BJ (cell line): Measurements from ENCODE around the gene WWOX. TPM values are rescaled to one million over a fixed set of nuclear protein-coding genes. Genes with fewer than 3 reads are reported as not detected.

Experiments used
- CTCF ChIA-PET: fragments of 350-600 bp; formaldehyde crosslinking; extraction: SDS; loops from one replicate; lab custom pipeline; 2021; ENCODE audit warnings: antibody characterized with exemption, inconsistent platforms; lab: Yijun Ruan, JAX
- POLR2A ChIA-PET: fragments of 300-600 bp; sonication (Branson Sonifier 250); formaldehyde crosslinking; extraction: SDS; loops from one replicate; lab custom pipeline; 2021; ENCODE audit warnings: antibody characterized with exemption; lab: Charles Lee
- DNase-seq: peaks from one replicate; pipeline ENCODE4 v3.0.0-alpha.2; 2011; ENCODE audit warnings: low read depth
- H3K27me3 ChIP-seq: 2 replicates; pipeline ENCODE4 v1.6.0; 2011; ENCODE audit warnings: low read length; ENCODE audit not compliant: control insufficient read depth, insufficient read depth
- H3K36me3 ChIP-seq: 2 replicates; pipeline ENCODE4 v1.5.1; 2011; ENCODE audit warnings: low read length; ENCODE audit not compliant: control insufficient read depth, insufficient read depth
- H3K4me3 ChIP-seq: 2 replicates; pipeline ENCODE4 v1.5.1; 2011; ENCODE audit warnings: low read depth, mild to moderate bottlenecking, control low read depth, low read length
- CTCF ChIP-seq: IDR thresholded peaks from 2 replicates; pipeline ENCODE4 v1.5.1; 2011; ENCODE audit warnings: low read depth, mild to moderate bottlenecking, control low read depth, inconsistent platforms, low read length, moderate library complexity; ENCODE audit not compliant: insufficient read depth
- polyA plus RNA-seq: library from polyadenylated mRNA; depleted of rRNA; stranded (reverse); fragments of >200 nt; gene quantifications from 2 replicates; pipeline ENCODE4 v1.2.3, GENCODE V29; 2011

Gene WWOX
- polyA plus RNA-seq, 1 experiment, result 3.1 TPM

- CTCF ChIA-PET, result no interaction called here
- no peak for DNase-seq
- Histone ChIP-seq H3K36me3 (no peaks in the 10 kb centered on the region), H3K27me3 (no peaks in the 10 kb centered on the region), H3K4me3 (no peak overlapping the region)
- no peak for TF ChIP-seq CTCF
- POLR2A ChIA-PET, result no interaction called here
Observed at GRCh38 chr16:78562111-78562510, 462.7 kb downstream of the WWOX start.

GRCh38 chr16:78562650-78563049, 463.2 kb downstream of the WWOX start:
- ChIA-PET CTCF (interaction anchor here (0.6 kb wide), 1 partner anchor 1040 kb away, joined by 4 read pairs; no protein-coding TSS in a partner anchor), POLR2A (no interaction called here)
- H3K4me3 ChIP-seq, result no peak overlapping the region
- no peaks in the 10 kb centered on the region for H3K36me3 ChIP-seq
- DNase-seq, result no peak
- TF ChIP-seq CTCF, result no peak
- H3K27me3 ChIP-seq, result no peaks in the 10 kb centered on the region

GRCh38 chr16:78563905-78564304, 464.5 kb downstream of the WWOX start:
- no peak for TF ChIP-seq CTCF
- DNase-seq, result no peak
- ChIA-PET CTCF (no interaction called here), POLR2A (no interaction called here)
- Histone ChIP-seq H3K4me3 (no peak overlapping the region), H3K27me3 (no peaks in the 10 kb centered on the region), H3K36me3 (no peaks in the 10 kb centered on the region)

GRCh38 chr16:78566397-78567073, 467.1 kb downstream of the WWOX start:
- no peaks in the 10 kb centered on the region for H3K27me3 ChIP-seq
- H3K4me3 ChIP-seq, result no peak overlapping the region
- no peak for DNase-seq
- CTCF ChIA-PET, result no interaction called here
- TF ChIP-seq CTCF, result no peak
- POLR2A ChIA-PET, result no interaction called here
- no peaks in the 10 kb centered on the region for H3K36me3 ChIP-seq

GRCh38 chr16:78570399-78571141, 471.1 kb downstream of the WWOX start:
- POLR2A ChIA-PET, result no interaction called here
- CTCF ChIA-PET, result no interaction called here
- Histone ChIP-seq H3K36me3 (no peaks in the 10 kb centered on the region), H3K27me3 (no peaks in the 10 kb centered on the region), H3K4me3 (no peak overlapping the region)
- TF ChIP-seq CTCF, result no peak
- no peak for DNase-seq
